K562 (cell line): Measurements from ENCODE around the gene NRP2. TPM values are rescaled to one million over a fixed set of nuclear protein-coding genes. Genes with fewer than 3 reads are reported as not detected.

Experiments used
- ATAC-seq: fragments of 200-7000 bp; cut with Tn5 transposase; 3 replicates; pipeline ENCODE4 v1.9.1; 2020; ENCODE audit warnings: moderate library complexity
- BruUV-seq: library from RNA; stranded (reverse); fragments of 400-500 nt; replicated peaks from 2 replicates; lab custom pipeline; 2021; lab: Mats Ljungman, UMichigan
- CTCF ChIA-PET: fragments of 300-600 bp; formaldehyde crosslinking; extraction: SDS; loops from one replicate; lab custom pipeline; 2021; ENCODE audit warnings: low intra/inter-chr PET ratio; lab: Yijun Ruan, JAX
- POLR2A ChIA-PET: fragments of 300-600, 350-650 bp; sonication (Branson Sonifier 250); formaldehyde crosslinking; extraction: SDS; loops from one replicate; lab custom pipeline; 2021; ENCODE audit warnings: antibody characterized with exemption, inconsistent platforms; lab: Yijun Ruan, JAX
- DNase-seq, 4 experiments: peaks; one replicate each; pipeline versions ENCODE4 v3.0.0 to v3.0.0-alpha.2; 2011 to 2018; ENCODE audit warnings: low spot score in 3 of 4, mixed read lengths in 3 of 4; ENCODE audit errors: extremely low read depth in 1 of 4
- FAIRE-seq: peaks from 2 replicates; lab custom pipeline; 2011; peaks lifted over from hg19 to GRCh38; lab: Jason Lieb, UNC
- H2AFZ ChIP-seq: 2 replicates; pipeline ENCODE4 v1.6.0; 2011; ENCODE audit warnings: low read depth, low read length, control low read depth, inconsistent platforms
- H3K27ac ChIP-seq: fragments of 200-600 bp; 3 replicates; pipeline ENCODE4 v1.8.0; 2011; ENCODE audit warnings: low read depth, mild to moderate bottlenecking, control low read depth, inconsistent platforms, low read length, moderate library complexity, mixed read lengths; ENCODE audit errors: extremely low read depth
- H3K27me3 ChIP-seq, 2 experiments: fragments of 300-600 bp in 1 of 2; 2 replicates in 1 of 2; 3 replicates in 1 of 2; pipeline versions ENCODE4 v1.6.0 to v1.8.0; 2011; ENCODE audit warnings: inconsistent platforms in 2 of 2, low read length in 2 of 2, mild to moderate bottlenecking in 1 of 2, mixed read lengths in 1 of 2, moderate library complexity in 1 of 2; ENCODE audit not compliant: control insufficient read depth in 2 of 2, insufficient read depth in 2 of 2
- H3K36me3 ChIP-seq: fragments of 300-600 bp; 3 replicates; pipeline ENCODE4 v1.8.0; 2011; ENCODE audit warnings: mild to moderate bottlenecking, low read length, inconsistent platforms; ENCODE audit not compliant: control insufficient read depth, insufficient read depth
- H3K4me1 ChIP-seq, 2 experiments: fragments of 200-600 bp in 1 of 2; replicated peaks in 1 of 2; 2 replicates in 1 of 2; 3 replicates in 1 of 2; pipeline versions ENCODE4 v1.5.1 to v1.8.0; 2011; ENCODE audit warnings: inconsistent platforms in 2 of 2, low read length in 2 of 2, mild to moderate bottlenecking in 1 of 2, mixed read lengths in 1 of 2, moderate library complexity in 1 of 2; ENCODE audit not compliant: control insufficient read depth in 2 of 2, insufficient read depth in 2 of 2
- H3K4me2 ChIP-seq: 2 replicates; pipeline ENCODE4 v1.6.1; 2011; ENCODE audit warnings: low read length, control low read depth, inconsistent platforms, mixed read lengths; ENCODE audit not compliant: insufficient read depth
- H3K4me3 ChIP-seq: fragments of 200-600 bp; sonication (generic), shearing (Covaris generic); 2 replicates; pipeline ENCODE4 v1.5.1; 2016; ENCODE audit warnings: control low read depth, inconsistent platforms
- H3K79me2 ChIP-seq: fragments of 200-600 bp; 3 replicates; pipeline ENCODE4 v1.8.0; 2011; ENCODE audit warnings: low read length, inconsistent platforms; ENCODE audit not compliant: control insufficient read depth, insufficient read depth
- H3K9ac ChIP-seq, 2 experiments: 2 replicates each; pipeline versions ENCODE4 v1.6.0 to v1.6.1; 2011; ENCODE audit warnings: low read depth in 2 of 2, low read length in 2 of 2, control low read depth in 1 of 2, inconsistent platforms in 1 of 2, mild to moderate bottlenecking in 1 of 2, mixed read lengths in 1 of 2; ENCODE audit not compliant: insufficient read depth in 1 of 2
- H3K9me1 ChIP-seq: one replicate; pipeline ENCODE4 v1.6.0; 2011; ENCODE audit warnings: inconsistent platforms, mild to moderate bottlenecking, low read length, moderate library complexity; ENCODE audit not compliant: control insufficient read depth, insufficient read depth
- H3K9me3 ChIP-seq: replicated peaks from 2 replicates; pipeline ENCODE4 v1.5.1; 2011; ENCODE audit warnings: low read depth, low read length, inconsistent platforms; ENCODE audit not compliant: control insufficient read depth, insufficient read depth
- H4K20me1 ChIP-seq: replicated peaks from 2 replicates; pipeline ENCODE4 v1.6.1; 2011; ENCODE audit warnings: low read length, inconsistent platforms, mixed read lengths; ENCODE audit not compliant: control insufficient read depth, insufficient read depth
- ATF1 ChIP-seq, 2 experiments: fragments of 450-650 bp in 1 of 2; IDR thresholded peaks; 2 replicates each; pipeline ENCODE4 v1.6.1; 2016; ENCODE audit warnings: missing compliant biosample characterization in 1 of 2, missing genetic modification characterization in 1 of 2
- L3MBTL2 ChIP-seq: fragments of 450-650 bp; IDR thresholded peaks from 2 replicates; pipeline ENCODE4 v1.6.1; 2016; ENCODE audit warnings: mild to moderate bottlenecking, moderate library complexity
- POLR2A ChIP-seq: fragments of 450-650 bp; conservative IDR thresholded peaks from 2 replicates; pipeline ENCODE4 v1.6.1; 2016
- SAP30 ChIP-seq: fragments of 200-600 bp; sonication (generic); IDR thresholded peaks from 2 replicates; pipeline ENCODE4 v1.6.1; 2012; ENCODE audit warnings: borderline replicate concordance, low read depth, mild to moderate bottlenecking, moderate library complexity, low read length, control low read depth, inconsistent platforms; ENCODE audit not compliant: insufficient read depth, poor library complexity, severe bottlenecking
- SLC30A9 ChIP-seq: fragments of 250-450 bp; sonication (Bioruptor Pico); IDR thresholded peaks from 2 replicates; pipeline ENCODE4 v1.8.0; 2022; ENCODE audit warnings: mild to moderate bottlenecking, moderate library complexity
- ZNF133 ChIP-seq: fragments of 250-450 bp; sonication (Bioruptor Pico); IDR thresholded peaks from 2 replicates; pipeline ENCODE4 v1.4.0; 2020; ENCODE audit warnings: mild to moderate bottlenecking
- ZNF174 ChIP-seq: fragments of 250-450 bp; sonication (Bioruptor Pico); IDR thresholded peaks from 2 replicates; pipeline ENCODE4 v1.4.0; 2020; ENCODE audit warnings: mild to moderate bottlenecking
- ZNF408 ChIP-seq: fragments of 250-450 bp; sonication (Bioruptor Pico); IDR thresholded peaks from 2 replicates; pipeline ENCODE4 v1.4.0; 2020; ENCODE audit warnings: low read depth, mild to moderate bottlenecking, moderate library complexity
- ZNF707 ChIP-seq: fragments of 250-450 bp; sonication (Bioruptor Pico); conservative IDR thresholded peaks from 2 replicates; pipeline ENCODE4 v1.8.0; 2022; ENCODE audit warnings: inconsistent platforms, mild to moderate bottlenecking, moderate library complexity
- WGBS: fragments of 100-300 bp; shearing (Covaris generic); methylation state at CpG from one replicate; pipeline ENCODE4 v1.1.6; 2016; ENCODE audit warnings: low coverage, mixed read lengths; ENCODE audit not compliant: insufficient coverage; ENCODE audit errors: missing lambda C conversion rate; 5-methylcytosine and 5-hydroxymethylcytosine counted together
- in situ Hi-C: fragments of 300-500 bp; cut with MboI; formaldehyde crosslinking; loops from 4 replicates; pipeline ENCODE4 v1.15.0; 2018; ENCODE audit warnings: inconsistent platforms, mixed read lengths
- intact Hi-C: fragments of 100-400 bp; cut with micrococcal nuclease; formaldehyde crosslinking; loops from 2 replicates; pipeline ENCODE4 v1.14.2; 2022
- polyA plus RNA-seq, 8 experiments: library from polyadenylated mRNA; depleted of rRNA in 4 of 8; stranded (reverse) in 5 of 8; unstranded in 3 of 8; fragments of >200 nt; fragmentation: Nextera tagmentation in 2 of 8; fragmentation: Illumina TruSeq in 1 of 8; extraction: Ambion mirVana in 2 of 8; extraction: Trizol in 1 of 8; gene quantifications; 2 replicates each; pipeline versions ENCODE4 v1.2.1 to v1.2.3, GENCODE V29; 2011 to 2014; ENCODE audit warnings: inconsistent platforms in 1 of 8, missing spikeins in 1 of 8
- total RNA-seq, 7 experiments: library from RNA; depleted of rRNA in 6 of 7; stranded (reverse); fragments of >200 nt in 6 of 7; fragmentation: Illumina TruSeq in 2 of 7; extraction: Trizol in 2 of 7; gene quantifications; 2 replicates each; pipeline versions ENCODE4 v1.2.1 to v1.2.3, GENCODE V29; 2011 to 2021; ENCODE audit warnings: low replicate concordance in 1 of 7
- TF ChIP-seq, protein P1 (sequence below): fragments of 200-800 bp; sonication (Bioruptor generic); IDR thresholded peaks from 2 replicates; pipeline ENCODE4 v1.6.1; 2017; ENCODE audit warnings: missing genetic modification characterization, missing compliant biosample characterization
- TF ChIP-seq, protein P2 (sequence below): fragments of 450-650 bp; IDR thresholded peaks from 2 replicates; pipeline ENCODE4 v1.6.1; 2016; ENCODE audit warnings: borderline replicate concordance

Gene NRP2
- total and polyA plus RNA-seq, 9 of the 15 experiments (the other 6 are each of a cell fraction or from before 2014, with no cell fraction given), result 0.05 to 0.31 (median 0.15) TPM; not detected in 5

DNA sequence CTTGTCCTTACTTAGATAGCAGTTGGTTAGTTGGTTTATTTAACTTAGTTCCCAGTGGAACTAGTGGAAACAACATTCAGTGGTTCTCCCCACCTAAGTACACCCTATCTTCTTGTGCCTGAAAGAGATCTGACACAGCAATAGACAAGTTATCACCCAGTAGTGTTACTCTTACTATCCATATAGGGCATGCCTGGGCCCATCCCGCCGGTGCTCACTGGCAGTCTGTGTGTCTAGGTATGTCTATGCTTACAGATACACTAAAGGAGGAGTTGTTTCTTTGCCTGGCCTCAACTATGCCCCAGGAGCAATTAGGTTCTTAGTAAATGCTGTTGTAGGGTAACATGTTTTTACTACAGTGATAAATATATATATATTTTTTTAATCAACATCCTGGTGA, 12.0 kb upstream of the NRP2 start:
- Histone ChIP-seq H3K9me1 (no peaks in the 10 kb centered on the region), H3K9ac (no peak overlapping the region), H3K36me3 (no peaks in the 10 kb centered on the region), H3K27ac (no peak overlapping the region), H3K4me2 (no peak overlapping the region), H3K4me1 (no peaks in the 10 kb centered on the region), H3K4me3 (no peak overlapping the region), H3K79me2 (no peaks in the 10 kb centered on the region), H3K27me3 (no peaks in the 10 kb centered on the region), H3K9me3 (no peaks in the 10 kb centered on the region), H4K20me1 (no peaks in the 10 kb centered on the region), H2AFZ (no peak overlapping the region)
- FAIRE-seq, result no peak
- ATAC-seq, result no peak
- 0% methylated on average over 2 of the region's 2 CpGs for WGBS
- ChIA-PET CTCF (no interaction called here), POLR2A (no interaction called here)
- TF ChIP-seq ZNF408 (CRISPR knock-in tag) (no peak), POLR2A (no peak), ZNF174 (CRISPR knock-in tag) (no peak), ZNF707 (no peak), SAP30 (no peak), L3MBTL2 (no peak), ATF1 (CRISPR knock-in tag; IDR thresholded peaks at IDR 0.05) (no peak), ATF1 (tag; IDR thresholded peaks at IDR 0.05) (no peak), ZNF133 (no peak), SLC30A9 (CRISPR knock-in tag) (no peak)
- TF ChIP-seq, protein P1, sequence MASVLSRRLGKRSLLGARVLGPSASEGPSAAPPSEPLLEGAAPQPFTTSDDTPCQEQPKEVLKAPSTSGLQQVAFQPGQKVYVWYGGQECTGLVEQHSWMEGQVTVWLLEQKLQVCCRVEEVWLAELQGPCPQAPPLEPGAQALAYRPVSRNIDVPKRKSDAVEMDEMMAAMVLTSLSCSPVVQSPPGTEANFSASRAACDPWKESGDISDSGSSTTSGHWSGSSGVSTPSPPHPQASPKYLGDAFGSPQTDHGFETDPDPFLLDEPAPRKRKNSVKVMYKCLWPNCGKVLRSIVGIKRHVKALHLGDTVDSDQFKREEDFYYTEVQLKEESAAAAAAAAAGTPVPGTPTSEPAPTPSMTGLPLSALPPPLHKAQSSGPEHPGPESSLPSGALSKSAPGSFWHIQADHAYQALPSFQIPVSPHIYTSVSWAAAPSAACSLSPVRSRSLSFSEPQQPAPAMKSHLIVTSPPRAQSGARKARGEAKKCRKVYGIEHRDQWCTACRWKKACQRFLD (CRISPR knock-in tag), result no peak
- TF ChIP-seq, protein P2, sequence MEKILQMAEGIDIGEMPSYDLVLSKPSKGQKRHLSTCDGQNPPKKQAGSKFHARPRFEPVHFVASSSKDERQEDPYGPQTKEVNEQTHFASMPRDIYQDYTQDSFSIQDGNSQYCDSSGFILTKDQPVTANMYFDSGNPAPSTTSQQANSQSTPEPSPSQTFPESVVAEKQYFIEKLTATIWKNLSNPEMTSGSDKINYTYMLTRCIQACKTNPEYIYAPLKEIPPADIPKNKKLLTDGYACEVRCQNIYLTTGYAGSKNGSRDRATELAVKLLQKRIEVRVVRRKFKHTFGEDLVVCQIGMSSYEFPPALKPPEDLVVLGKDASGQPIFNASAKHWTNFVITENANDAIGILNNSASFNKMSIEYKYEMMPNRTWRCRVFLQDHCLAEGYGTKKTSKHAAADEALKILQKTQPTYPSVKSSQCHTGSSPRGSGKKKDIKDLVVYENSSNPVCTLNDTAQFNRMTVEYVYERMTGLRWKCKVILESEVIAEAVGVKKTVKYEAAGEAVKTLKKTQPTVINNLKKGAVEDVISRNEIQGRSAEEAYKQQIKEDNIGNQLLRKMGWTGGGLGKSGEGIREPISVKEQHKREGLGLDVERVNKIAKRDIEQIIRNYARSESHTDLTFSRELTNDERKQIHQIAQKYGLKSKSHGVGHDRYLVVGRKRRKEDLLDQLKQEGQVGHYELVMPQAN, result no peak
- intact Hi-C loops, result loop anchor here (10.0 kb wide), 2 partner anchors 785 to 1345 kb away; no protein-coding TSS in a partner anchor
- no TSS peak for BruUV-seq
- in situ Hi-C loops, result no loop called here
- DNase-seq, result no peak
